A673 (cell line): ENCODE measurements around the gene LIX1L. TPM values are rescaled to one million over a fixed set of nuclear protein-coding genes. Genes with fewer than 3 reads are reported as not detected.
A peak's percentile ranks its signal among the peaks of the same experiment; 100 is the strongest.

Experiments
- BruUV-seq: library from RNA; stranded (reverse); fragments of 400-500 nt; replicated peaks from 2 replicates; lab custom pipeline; 2021; lab: Mats Ljungman, UMichigan
- CTCF ChIA-PET: fragments of 300-600 bp; sonication (Branson Sonifier 250); formaldehyde crosslinking; loops from one replicate; lab custom pipeline; 2022; ENCODE audit warnings: antibody characterized with exemption; lab: Charles Lee
- POLR2A ChIA-PET: fragments of 300-600 bp; sonication (Branson Sonifier 250); formaldehyde crosslinking; loops from one replicate; lab custom pipeline; 2022; ENCODE audit warnings: antibody characterized with exemption; ENCODE audit not compliant: low non-redundant PET; lab: Charles Lee
- DNase-seq: peaks from one replicate; pipeline ENCODE4 v3.0.0-alpha.2; 2015; ENCODE audit warnings: low spot score
- H3K27ac ChIP-seq: fragments of 200-600 bp; sonication (generic); 2 replicates; pipeline ENCODE4 v1.5.1; 2016; ENCODE audit warnings: mixed run types, low read depth, mild to moderate bottlenecking, mixed read lengths, antibody characterized with exemption, low read length; ENCODE audit not compliant: poor library complexity, severe bottlenecking
- H3K27me3 ChIP-seq: fragments of 200-600 bp; sonication (generic); replicated peaks from 2 replicates; pipeline ENCODE4 v1.6.1; 2017; ENCODE audit warnings: mixed run types, low read depth, mild to moderate bottlenecking, mixed read lengths, antibody characterized with exemption, low read length; ENCODE audit not compliant: insufficient read depth, poor library complexity
- H3K36me3 ChIP-seq: fragments of 200-600 bp; sonication (generic); 2 replicates; pipeline ENCODE4 v1.6.1; 2016; ENCODE audit warnings: mixed run types, mild to moderate bottlenecking, mixed read lengths, antibody characterized with exemption, low read length; ENCODE audit not compliant: insufficient read depth, poor library complexity, severe bottlenecking
- H3K4me1 ChIP-seq: fragments of 200-600 bp; sonication (generic); 2 replicates; pipeline ENCODE4 v1.6.1; 2017; ENCODE audit warnings: mixed run types, mild to moderate bottlenecking, mixed read lengths, antibody characterized with exemption, low read length; ENCODE audit not compliant: insufficient read depth, poor library complexity, severe bottlenecking
- H3K4me3 ChIP-seq: fragments of 200-600 bp; sonication (generic); 2 replicates; pipeline ENCODE4 v1.5.1; 2016; ENCODE audit warnings: low read depth, mixed run types, mild to moderate bottlenecking, mixed read lengths, low read length; ENCODE audit not compliant: poor library complexity, severe bottlenecking
- H3K9me3 ChIP-seq: fragments of 200-600 bp; sonication (generic); 2 replicates; pipeline ENCODE4 v1.6.1; 2016; ENCODE audit warnings: mixed run types, low read depth, mild to moderate bottlenecking, mixed read lengths, antibody characterized with exemption, low read length; ENCODE audit not compliant: poor library complexity, severe bottlenecking
- CTCF ChIP-seq: fragments of 300-800, 200-600 bp; sonication (generic); conservative IDR thresholded peaks from 2 replicates; pipeline ENCODE4 v1.5.1; 2017; ENCODE audit warnings: low read depth, mild to moderate bottlenecking, antibody characterized with exemption, low read length, moderate library complexity, mixed read lengths
- EZH2 ChIP-seq: fragments of 200-600 bp; sonication (generic); IDR thresholded peaks from 2 replicates; pipeline ENCODE4 v1.6.1; 2017; ENCODE audit warnings: borderline replicate concordance, low read depth, mild to moderate bottlenecking, mixed read lengths, antibody characterized with exemption, low read length; ENCODE audit not compliant: poor library complexity, severe bottlenecking
- intact Hi-C: fragments of 100-400 bp; cut with micrococcal nuclease; formaldehyde crosslinking; loops from one replicate; pipeline ENCODE4 v1.10.0; 2022; ENCODE audit not compliant: unreplicated experiment
- total RNA-seq: library from RNA; stranded (reverse); gene quantifications from 2 replicates; pipeline ENCODE4 v1.2.3, GENCODE V29; 2021

The LIX1L gene
- total RNA-seq, 1 experiment from 2014 or later: 40.1 TPM

GRCh38 chr1:145918144-145918991, 39.4 kb downstream of the LIX1L start, which contains the start of gene PEX11B:
Gene PEX11B (minus strand): TSS chr1:145918717. CDS start chr1:145918688, 29 bp downstream.
- ChIA-PET POLR2A (interaction anchor here (0.6 kb wide), 1 partner anchor 15 kb away, joined by 8 read pairs; no protein-coding TSS in a partner anchor), CTCF (interaction anchor here (0.6 to 1.0 kb wide), 2 partner anchors 9 kb away, joined by 3 to 4 read pairs; partner anchors contain the start of genes ITGA10 and RBM8A)
- no TSS peak for BruUV-seq
- Histone ChIP-seq H3K27ac (peak within 1 kb of the TSS; percentile 94), H3K4me3 (peak within 1 kb of the TSS; percentile 78), H3K27me3 (no peaks in the 10 kb centered on the region), H3K9me3 (no peaks in the 10 kb centered on the region), H3K4me1 (peaks cover 16% of the 10 kb centered on the region), H3K36me3 (peaks cover 18% of the 10 kb centered on the region)
- TF ChIP-seq CTCF (no peak), EZH2 (no peak)
- DNase-seq: peak; percentile 94
- intact Hi-C loops: loop anchor here (2.0 kb wide), 2 partner anchors 26 to 60 kb away; partner anchors contain the start of gene PIAS3

- ChIA-PET CTCF (no interaction called here), POLR2A (no interaction called here)
- intact Hi-C loops: no loop called here
- TF ChIP-seq EZH2 (no peak), CTCF (no peak)
- Histone ChIP-seq H3K9me3 (no peaks in the 10 kb centered on the region), H3K27ac (peak overlapping the region; percentile 94), H3K4me3 (peak overlapping the region; percentile 78), H3K4me1 (peaks cover 16% of the 10 kb centered on the region), H3K27me3 (no peaks in the 10 kb centered on the region), H3K36me3 (peaks cover 11% of the 10 kb centered on the region)
- no TSS peak for BruUV-seq
- no peak for DNase-seq
Observed at GRCh38 chr1:145917595-145917994, 40.2 kb downstream of the LIX1L start.

GRCh38 chr1:145916745-145917144, 41.1 kb downstream of the LIX1L start:
- BruUV-seq: no TSS peak
- Histone ChIP-seq H3K27ac (no peak overlapping the region), H3K9me3 (no peaks in the 10 kb centered on the region), H3K4me1 (peaks cover 14% of the 10 kb centered on the region), H3K27me3 (no peaks in the 10 kb centered on the region), H3K36me3 (peaks cover 11% of the 10 kb centered on the region), H3K4me3 (no peak overlapping the region)
- intact Hi-C loops: no loop called here
- ChIA-PET POLR2A (no interaction called here), CTCF (no interaction called here)
- no peak for DNase-seq
- no peak for TF ChIP-seq EZH2
- no peak for TF ChIP-seq CTCF
